HG02798 (cell line): ENCODE data around the gene DCHS1.

Experiments
- ATAC-seq: cut with Tn5 transposase; IDR thresholded peaks from one replicate; pipeline ENCODE4 v1.9.1; 2021; ENCODE audit warnings: mild to moderate bottlenecking; ENCODE audit not compliant: unreplicated experiment, poor library complexity

Gene DCHS1

GRCh38 chr11:6648501-6648900 is 7.1 kb downstream of the DCHS1 start:
- no peak for ATAC-seq

GRCh38 chr11:6647836-6648235 is 7.8 kb downstream of the DCHS1 start:
- no peak for ATAC-seq

DNA sequence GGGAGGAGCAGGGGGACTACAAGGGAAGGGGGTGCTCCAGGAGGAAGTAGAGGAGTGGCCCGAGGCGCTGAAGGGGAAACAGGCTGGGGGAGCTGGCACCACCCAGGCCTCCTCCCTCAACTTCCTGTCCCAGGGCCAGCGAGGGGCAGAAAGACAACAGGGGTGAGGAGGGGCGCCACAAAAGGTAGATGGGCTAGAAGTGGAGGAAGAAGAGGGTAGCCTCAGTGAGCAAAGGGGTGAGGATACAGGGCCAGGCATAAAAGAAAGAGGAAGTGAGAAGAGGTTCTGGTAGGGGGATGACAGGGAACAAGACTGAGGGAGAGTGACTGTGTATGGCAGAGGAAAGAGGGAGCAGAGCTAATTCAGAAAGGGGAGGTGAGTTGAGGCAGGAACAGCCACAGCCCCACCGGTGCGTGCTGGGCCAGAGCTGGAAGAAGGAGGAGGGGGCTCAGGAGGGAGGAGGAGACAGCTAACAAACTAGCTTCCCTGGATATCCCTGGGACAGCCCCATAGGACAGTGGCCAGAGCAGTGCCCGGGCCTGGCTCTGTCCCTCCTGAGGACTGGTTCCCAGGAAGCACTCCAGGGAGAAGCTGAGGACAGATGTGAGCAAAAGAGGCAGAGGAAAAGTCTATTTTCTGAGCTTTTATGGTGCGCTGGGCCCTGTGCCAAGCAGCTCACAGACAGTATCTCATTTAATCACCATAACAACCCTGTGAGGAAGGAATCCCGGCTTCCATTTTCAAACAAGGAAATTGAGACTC is 8.5 kb downstream of the DCHS1 start:
- peak; percentile 89 for ATAC-seq

DNA sequence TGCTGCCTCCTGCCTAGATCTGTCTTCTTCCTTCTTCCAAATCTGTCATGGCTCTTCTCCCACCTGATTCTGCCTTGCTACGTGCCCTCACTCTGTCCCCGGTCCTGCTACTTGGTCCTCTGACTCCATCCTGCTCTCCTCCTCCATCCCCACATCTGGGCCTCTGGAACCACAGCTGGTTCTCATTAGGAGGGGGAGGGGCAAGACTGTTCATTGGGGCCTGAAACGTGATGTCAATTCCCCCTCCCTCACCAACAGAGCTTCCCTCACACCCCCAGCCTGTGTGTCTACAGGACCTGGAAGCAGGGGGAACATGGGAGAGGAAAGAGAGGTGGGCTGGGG is 9.1 kb downstream of the DCHS1 start:
- ATAC-seq: no peak

DNA sequence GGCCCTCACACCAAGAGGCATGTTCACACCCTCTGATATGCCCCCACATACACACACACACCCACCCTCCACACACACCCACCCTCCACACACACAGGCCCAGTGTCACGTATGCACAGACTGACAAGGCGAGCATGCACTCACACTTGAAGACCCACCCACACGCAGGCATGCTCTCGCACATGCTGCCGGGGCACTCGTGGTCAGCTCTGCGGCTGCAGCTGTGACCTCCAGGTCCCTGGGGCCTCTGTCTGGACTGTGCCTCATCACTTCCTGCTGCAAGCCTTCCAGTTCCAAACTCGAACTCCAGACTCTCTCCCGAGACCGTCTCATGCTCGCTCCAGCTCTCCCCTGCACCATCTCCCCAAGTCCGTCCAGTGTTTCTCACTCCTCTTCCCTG is 9.5 kb downstream of the DCHS1 start:
- ATAC-seq: peak; percentile 49

GRCh38 chr11:6642957-6643356 is 12.7 kb downstream of the DCHS1 start:
- ATAC-seq: no peak

- ATAC-seq: no peak
These were observed 14.5 kb downstream of the DCHS1 start for GRCh38 chr11:6640985-6641701.

DNA sequence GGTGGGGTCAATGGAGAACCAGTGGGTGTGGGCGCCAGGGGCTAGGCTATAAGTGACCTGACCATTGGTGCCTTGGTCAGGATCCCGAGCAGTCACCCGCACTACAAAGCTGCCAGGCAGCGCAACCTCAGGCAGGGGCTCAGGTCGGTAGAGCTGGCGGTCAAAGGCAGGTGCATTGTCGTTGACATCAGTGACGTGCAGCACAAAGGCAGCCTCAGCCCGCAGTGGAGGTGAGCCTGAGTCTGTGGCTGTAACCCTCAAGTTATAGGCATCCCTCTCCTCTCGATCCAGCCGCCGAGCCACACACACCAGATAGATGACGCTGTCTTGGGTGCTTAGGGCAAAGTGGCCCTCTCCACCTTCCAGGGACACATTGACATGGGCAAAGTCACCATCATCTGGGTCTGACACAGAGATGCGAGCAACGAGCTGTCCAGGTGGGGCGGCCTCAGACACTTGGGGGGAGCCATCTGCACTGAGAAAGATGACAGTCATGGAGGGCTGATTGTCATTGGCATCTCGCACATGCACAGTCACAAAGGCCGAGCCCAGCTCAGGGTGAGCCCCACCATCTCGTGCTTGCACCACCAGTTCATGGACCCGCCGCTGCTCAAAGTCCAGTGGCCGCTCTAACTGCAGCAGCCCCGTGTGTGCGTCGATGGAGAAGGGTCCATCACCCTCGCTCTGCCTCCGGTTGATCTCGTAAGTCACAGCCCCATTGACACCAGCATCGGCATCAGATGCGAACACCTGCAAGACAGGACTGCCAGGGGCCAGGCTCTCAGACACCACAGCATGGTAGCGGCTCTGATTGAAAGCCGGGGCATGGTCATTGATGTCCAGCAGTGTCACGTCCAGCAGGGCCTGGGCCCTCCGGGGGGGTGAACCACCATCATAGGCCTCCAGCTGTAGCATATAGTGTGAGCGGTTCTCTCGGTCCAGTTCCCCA is 15.3 kb downstream of the DCHS1 start:
- ATAC-seq: no peak

DNA sequence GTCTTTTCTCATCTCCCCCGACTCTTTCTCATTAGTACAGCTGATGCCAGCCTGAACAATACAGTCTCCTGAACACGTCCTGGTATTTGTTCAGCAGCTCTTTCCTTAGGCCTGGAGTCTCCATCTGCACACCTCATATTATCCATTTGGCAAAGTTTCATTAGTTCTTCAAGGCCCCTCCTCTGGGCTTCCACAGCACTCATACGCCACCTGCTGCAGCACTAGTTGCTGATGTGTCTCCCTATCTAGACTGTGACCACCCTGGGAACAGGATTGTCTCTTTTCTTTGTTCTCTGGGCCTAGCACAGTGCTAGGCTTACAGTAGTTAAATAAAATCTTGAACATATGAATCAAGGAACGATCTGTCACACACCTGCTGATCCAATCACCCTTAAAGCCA is 17.2 kb downstream of the DCHS1 start:
- no peak for ATAC-seq

DNA sequence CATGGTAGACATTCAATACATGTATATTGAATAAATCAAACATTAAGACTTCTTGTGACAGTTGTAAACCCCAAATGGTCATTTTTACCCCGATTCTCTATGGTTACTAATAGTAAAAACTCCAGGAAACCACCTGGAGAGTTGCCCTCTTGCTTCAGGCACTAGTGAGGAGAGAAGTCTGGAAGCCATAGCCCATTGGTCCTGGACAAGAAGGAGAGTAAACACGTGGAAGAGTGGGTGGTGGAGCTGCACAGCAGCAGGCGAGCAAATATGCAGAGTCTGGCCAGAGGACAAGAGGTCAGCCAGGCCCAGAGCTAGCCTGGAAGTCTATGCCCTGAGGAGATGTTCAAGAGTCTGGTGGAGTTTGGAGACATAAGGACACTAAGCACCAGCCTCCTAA is 17.7 kb downstream of the DCHS1 start:
- ATAC-seq: no peak

- no peak for ATAC-seq
These were observed 19.1 kb downstream of the DCHS1 start for GRCh38 chr11:6636480-6636879.

DNA sequence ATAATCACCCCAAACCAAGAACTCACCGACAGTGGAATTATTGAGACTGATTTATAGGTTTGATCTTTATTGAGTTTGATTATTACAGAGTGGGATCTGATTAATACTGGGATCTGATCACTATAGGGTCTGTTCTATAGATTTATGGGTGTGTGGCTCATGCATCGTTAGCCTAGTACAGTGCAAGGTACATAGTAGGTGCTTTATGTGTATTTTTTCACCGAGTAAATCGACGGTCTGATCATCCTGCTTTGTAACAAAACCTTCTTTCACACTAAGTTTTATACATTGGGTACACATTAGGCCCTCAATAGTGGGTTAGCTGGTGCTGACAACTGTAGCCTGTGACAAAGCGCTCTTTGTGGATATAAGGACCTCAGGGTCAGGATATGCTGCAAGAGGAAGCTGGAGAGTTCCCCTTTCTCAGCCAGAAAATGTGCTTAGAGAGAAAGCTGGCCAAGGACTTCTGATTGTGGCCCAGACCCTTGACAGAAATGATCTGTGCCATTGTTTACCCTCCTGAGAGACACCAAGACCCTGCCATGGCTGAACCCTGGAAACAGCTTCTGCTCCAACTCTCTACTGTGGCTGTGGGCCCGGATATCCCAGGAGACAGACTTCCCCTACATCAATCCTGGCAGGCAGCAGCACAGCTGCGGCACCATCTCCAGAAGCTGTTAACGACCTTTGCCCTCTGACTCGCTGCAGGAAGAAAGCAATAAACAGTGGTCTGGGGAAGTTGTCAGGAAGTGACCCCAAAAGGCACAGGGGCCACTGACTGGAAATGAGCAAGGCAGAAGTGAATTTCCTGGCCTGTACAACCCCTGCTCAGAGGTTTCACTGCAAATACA is 20.3 kb downstream of the DCHS1 start:
- ATAC-seq: no peak

GRCh38 chr11:6634534-6634933 is 21.1 kb downstream of the DCHS1 start:
- ATAC-seq: no peak

DNA sequence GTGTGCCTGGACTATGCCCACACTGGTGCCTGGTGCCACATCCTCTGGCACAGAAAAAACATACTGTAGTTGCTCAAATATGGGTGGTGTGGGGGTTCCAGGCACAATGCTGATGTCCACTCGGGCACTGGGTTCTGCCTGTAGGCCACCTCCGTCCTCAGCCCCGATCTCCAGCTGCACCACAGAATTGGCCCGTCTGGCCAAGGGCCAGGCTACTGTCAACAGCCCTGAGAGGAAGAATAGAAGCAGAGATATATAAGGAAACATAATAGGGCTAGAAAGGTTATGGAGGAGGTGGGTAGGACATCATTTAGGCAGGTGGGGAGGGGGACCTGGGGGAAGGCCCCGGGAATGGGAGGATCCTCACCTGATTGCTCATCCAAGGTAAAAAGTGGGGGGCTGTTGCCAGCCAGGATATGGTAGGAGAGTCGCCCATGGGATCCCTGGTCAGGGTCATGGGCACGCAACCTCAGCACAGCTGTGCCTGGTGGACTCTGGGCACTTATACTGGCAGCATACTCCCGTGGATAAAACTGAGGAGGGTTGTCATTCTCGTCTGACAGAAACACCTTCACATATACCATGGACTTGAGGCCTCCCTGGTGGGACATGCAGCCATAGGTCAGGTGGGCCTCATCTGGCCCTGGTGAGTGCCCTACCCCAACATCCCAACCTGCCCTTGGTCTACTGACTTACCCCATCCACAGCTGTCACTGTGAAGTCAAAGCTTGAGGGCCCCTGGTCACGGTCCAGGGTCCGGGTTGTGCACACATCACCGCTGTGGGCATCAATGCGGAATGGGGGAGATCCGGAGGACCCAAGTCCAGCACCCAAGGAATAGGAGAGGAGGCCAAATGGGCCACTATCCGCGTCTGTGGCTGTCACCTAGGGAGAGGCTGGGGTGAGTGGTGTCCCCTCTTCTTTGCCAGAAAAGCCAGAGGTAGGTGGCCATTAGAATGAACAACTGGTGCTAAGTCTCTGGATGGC is 21.9 kb downstream of the DCHS1 start:
- no peak for ATAC-seq

GRCh38 chr11:6632116-6633073 is 23.2 kb downstream of the DCHS1 start:
- ATAC-seq: no peak

DNA sequence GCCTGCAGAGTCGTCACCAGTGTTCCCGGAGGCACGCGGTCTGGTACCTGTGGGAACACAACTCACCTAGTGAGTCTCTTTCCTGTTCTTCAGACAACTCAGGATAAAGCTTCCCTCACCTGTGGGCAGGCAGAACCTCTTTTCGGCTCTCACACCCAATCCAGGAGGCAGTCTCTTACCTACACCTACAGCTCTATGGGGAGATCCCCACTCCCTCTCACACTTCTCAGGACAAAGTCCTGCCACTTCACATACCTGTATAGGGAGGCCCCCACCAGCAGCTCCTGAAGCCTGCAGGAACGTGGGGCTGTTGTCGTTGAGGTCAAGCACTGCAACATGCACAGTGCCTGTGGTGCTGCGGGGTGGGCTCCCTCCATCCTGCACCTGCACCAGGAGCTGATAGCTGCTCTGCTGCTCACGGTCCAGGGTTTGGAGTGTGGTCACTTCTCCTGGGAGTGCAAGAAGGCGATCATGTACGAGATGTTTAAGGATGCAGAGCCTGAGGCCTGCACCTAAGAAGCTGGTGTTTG is 24.2 kb downstream of the DCHS1 start:
- ATAC-seq: no peak

DNA sequence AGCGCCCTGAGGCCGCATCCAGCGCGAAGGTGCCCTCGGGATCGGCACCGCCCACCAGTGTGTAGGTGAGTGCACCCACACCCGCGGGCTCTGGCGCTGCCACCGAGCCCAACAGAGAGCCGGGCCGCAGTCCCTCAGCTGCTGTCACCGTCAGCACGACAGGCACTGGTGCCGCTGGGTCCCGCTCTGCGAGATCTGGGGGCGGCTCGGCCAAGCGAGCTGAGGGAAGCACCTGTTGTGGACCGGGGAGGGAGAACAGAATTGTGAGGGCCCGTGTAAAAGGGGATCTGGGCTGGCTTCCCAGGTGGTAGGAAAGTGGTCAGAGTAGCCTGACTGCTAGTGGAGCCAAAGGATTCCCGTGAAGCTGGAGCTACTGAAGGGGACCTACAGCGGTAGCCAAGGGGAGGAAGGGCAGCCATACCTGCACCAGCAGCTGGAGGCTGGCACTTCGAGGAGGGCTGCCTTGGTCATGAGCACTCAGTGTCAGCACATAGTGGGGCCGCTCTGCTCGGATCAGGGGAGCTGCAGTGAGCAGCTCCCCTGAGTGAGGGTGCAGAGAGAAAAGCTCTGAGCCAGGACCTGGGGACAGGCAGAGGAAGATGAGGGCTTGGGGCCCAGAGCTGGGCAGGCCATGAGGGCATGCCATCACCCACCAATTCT is 24.8 kb downstream of the DCHS1 start:
- no peak for ATAC-seq
